GM19467 (cell line): ENCODE measurements around the gene NPIPB8.
"Not testable (repeated sequence)": the region's sequence is repeated elsewhere in the genome, so short reads cannot be mapped to it uniquely, and the experiment has no call there.

Experiments used
- ATAC-seq: cut with Tn5 transposase; IDR thresholded peaks from one replicate; pipeline ENCODE4 v1.9.1; 2021; ENCODE audit warnings: mild to moderate bottlenecking, moderate library complexity; ENCODE audit not compliant: unreplicated experiment

Gene NPIPB8

GRCh38 chr16:28637765-28638164 lies at the start of gene NPIPB8:
TSS of gene NPIPB8 (plus strand) at chr16:28638065. CDS start at chr16:28638361, 296 bp downstream.
- ATAC-seq = not testable (repeated sequence)

DNA sequence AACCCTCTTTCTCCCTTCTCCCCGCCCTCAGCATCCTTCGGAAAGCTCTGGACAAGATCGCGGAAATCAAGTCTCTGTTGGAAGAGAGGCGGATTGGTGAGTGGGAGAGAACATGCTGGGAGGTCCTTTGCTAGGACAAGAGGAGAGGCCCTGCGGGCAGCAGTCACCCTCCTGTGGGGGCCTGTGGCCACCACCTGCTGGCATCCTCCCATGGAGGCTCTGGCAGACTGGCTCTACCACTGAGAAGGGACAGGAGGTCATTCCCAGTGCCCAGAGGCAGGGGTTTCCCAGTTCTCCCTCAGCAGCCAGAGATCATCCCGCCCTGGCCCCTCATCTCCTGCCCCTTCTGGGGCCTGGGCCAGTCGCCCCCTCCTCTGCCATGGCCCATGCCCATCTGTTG lies 48.8 kb upstream of the NPIPB8 start:
- no peak for ATAC-seq

DNA sequence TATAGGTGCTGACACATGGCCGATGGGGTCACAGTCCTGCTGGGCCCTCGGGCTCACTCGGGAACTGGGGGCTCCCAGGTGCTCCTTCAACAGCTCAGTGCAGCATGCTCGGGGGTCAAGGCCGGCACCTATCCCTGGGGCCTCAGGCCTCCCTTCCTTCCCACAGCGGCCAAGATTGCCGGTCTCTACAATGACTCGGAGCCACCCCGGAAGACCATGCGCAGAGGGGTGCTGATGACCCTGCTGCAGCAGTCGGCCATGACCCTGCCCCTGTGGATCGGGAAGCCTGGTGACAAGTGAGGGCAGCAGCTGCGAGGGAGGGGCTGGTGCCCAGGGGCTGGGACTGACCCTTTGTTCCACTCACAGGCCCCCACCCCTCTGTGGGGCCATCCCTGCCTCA lies 47.9 kb upstream of the NPIPB8 start:
- no peak for ATAC-seq

- ATAC-seq = no peak
Observed at GRCh38 chr16:28590384-28591340, 47.2 kb upstream of the NPIPB8 start.

DNA sequence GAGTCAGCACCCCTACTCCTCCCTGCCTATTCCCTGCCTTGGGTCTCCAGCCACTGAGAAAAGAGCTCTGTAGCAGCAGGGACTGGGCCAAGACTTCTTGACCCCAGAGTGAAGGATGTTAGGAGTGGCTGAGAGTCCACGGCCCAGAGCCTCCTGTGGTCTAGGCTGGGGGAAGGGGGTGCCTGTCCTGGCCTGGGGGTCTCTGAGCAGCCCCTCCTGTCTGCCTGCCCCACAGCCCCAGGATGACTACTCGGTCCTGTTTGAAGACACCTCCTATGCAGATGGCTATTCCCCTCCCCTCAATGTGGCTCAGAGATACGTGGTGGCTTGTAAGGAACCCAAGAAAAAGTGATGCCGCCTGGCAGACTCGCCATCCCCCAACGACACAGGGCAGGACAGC lies 46.5 kb upstream of the NPIPB8 start:
- ATAC-seq = no peak

DNA sequence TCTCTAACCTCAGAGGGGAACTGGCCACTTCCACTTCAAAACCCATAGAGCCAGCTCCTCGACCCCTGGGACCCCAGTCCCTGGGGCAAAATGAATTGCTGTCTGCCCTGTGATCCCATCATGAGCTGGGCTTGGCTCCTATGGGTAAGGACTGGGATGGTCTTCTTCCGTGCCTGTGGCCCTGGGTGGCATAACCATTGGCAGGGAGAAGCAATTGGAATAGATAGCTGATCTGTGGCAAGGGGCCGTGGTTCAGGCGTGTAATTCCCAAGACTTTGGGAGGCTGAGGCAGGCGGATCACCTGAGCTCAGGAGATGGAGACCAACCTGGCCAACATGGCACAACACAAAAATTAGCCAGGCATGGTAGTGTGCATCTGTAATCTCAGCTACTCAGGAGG lies 45.4 kb upstream of the NPIPB8 start:
- no peak for ATAC-seq

- ATAC-seq = no peak
Observed at GRCh38 chr16:28592979-28593553, 44.8 kb upstream of the NPIPB8 start.

- not testable (repeated sequence) for ATAC-seq
Observed at GRCh38 chr16:28595451-28595850, 42.4 kb upstream of the NPIPB8 start.

DNA sequence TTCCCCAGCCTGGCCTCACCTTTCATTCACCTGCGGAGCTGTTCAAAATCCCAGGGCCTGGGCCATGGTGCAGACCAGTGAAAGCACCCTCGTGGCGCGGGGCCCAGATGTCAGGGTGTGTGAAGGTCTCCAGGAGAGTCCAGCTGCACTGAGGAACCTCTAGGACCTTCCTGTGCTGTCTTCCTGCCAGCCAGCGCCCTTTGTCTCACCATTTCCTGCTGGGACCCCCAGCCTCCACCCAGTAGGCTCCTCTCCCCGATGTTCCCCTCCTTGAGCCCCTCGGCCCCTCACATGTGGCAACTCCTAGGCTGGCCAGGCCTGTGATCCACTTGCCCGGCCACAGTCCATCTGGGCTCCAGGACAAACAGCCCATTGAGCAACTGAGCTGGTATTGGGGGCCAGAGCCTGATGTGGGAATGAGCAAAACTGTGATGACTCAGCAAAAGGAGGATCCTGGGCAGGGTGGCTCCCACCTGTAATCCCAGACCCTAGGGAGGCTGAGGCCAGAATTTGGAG lies 41.7 kb upstream of the NPIPB8 start:
- no peak for ATAC-seq

- ATAC-seq = no peak
Observed at GRCh38 chr16:28596840-28597691, 40.8 kb upstream of the NPIPB8 start, which contains the start of gene SULT1A2. TSS of gene SULT1A2 (minus strand) at chr16:28597050. CDS start at chr16:28595930, 1,120 bp downstream.

DNA sequence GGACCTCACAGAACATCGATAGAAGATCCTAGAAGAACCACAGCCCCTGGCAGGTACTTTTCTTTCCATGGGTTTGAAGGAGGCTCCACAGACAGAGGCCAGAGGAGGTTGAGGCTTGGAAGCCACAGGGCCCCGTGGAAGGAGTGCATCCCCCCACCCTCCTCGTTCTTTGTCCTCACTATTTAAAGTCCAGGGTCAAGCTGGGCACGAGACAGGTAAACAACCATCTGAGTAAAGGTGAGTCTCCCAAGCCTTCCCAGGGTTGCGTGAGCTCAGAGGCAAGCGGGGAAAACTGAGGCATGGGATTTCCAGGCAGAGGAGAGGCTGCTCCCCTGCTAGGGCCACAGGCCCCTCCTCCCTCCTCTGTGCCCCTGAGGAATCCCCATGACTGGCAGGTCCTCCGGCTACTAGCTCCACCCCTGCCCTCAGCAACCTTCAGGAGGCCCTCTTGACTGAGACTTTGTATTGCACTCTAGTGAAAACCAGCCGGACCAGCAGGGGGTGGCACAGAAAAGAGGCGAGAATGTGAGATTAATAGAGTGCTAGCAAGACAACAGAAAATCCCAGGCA lies 40.1 kb upstream of the NPIPB8 start:
- no peak for ATAC-seq

DNA sequence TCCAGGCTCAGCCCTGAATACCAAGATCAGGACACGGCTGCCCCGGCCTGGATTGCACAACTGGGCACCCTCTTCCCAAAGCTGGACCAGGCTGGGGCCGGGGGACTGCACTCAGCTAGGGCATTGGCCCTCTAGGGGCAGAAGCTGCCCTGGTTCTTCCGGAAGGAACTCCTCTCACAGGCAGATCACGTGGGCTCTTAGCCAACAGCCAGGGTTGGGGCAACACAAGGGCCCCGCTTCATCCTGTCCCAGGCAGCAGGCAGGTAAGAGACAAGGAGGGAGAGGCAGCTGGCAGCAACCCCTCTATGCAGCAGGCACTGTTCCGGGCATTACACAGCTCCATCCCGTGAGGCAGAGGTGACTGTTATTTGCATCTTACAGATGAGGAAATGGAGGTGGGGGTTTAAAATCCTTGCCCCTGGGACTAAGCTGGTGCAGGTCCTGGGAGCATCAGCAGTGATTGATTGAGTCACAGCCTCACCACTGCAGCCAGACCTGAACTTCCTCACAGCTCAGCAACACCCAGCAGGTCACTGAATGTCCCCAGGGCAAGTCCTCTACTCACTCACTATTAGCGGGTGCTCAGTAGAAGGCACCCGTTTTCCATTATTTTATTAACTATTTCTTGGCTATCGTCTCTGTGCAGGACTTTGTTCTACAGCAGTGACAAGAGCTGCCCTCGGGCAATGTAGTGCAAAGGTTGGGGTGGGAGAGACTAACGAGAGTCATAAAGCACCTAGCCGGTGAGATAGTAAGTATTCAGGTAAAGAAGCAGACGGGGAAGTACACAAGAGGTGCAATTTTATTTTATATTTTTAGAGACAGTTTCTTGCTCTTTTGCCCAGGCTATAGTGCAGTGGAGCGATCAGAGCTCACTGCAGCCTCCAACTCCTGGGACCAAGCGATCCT lies 38.2 kb upstream of the NPIPB8 start:
- not testable (repeated sequence) for ATAC-seq

GRCh38 chr16:28600965-28601364 lies 36.9 kb upstream of the NPIPB8 start:
- ATAC-seq = not testable (repeated sequence)

GRCh38 chr16:28601589-28601988 lies 36.3 kb upstream of the NPIPB8 start:
- not testable (repeated sequence) for ATAC-seq

GRCh38 chr16:28602062-28602461 lies 35.8 kb upstream of the NPIPB8 start:
- ATAC-seq = not testable (repeated sequence)

DNA sequence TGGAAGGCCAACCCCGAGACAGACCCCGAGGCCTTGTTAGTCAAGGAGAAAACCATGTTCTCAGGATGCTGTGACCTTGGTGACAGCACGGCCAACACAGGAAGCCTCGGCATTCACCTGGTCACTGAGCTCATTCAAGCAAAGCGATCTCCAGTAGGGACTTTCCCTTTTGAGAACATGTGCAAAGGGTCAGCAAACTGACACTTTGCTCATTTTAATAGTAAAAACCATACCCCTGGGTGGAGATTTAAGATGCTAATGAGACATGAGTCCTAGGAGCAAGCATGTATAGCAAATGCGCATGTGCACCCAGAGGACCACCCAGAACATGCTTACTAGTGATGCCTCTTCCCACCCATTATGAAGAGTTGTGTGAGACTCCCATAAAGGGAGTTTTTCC lies 35.3 kb upstream of the NPIPB8 start:
- no peak for ATAC-seq

- no peak for ATAC-seq
Observed at GRCh38 chr16:28603381-28604185, 34.3 kb upstream of the NPIPB8 start.

GRCh38 chr16:28604186-28604565 lies 33.7 kb upstream of the NPIPB8 start:
- no peak for ATAC-seq
